Globus pallidus (tissue), 1 donor: ENCODE measurements around the gene ARHGAP12.
"Not testable (repeated sequence)": the region's sequence is repeated elsewhere in the genome, so short reads cannot be mapped to it uniquely, and the experiment has no call there.

Experiments
- DNase-seq: peaks from one replicate; pipeline ENCODE4 v3.0.0-alpha.2; 2015; ENCODE audit warnings: low spot score

The ARHGAP12 gene

GRCh38 chr10:31768935-31769334, 159.7 kb downstream of the ARHGAP12 start:
- not testable (repeated sequence) for DNase-seq

GRCh38 chr10:31768467-31768866, 160.2 kb downstream of the ARHGAP12 start:
- no peak for DNase-seq

GRCh38 chr10:31765541-31765940, 163.1 kb downstream of the ARHGAP12 start:
- DNase-seq = no peak

- DNase-seq = no peak
Measured at GRCh38 chr10:31762316-31762715, 166.3 kb downstream of the ARHGAP12 start.

GRCh38 chr10:31761156-31761555, 167.5 kb downstream of the ARHGAP12 start:
- no peak for DNase-seq

- no peak for DNase-seq
Measured at GRCh38 chr10:31760674-31761081, 168.0 kb downstream of the ARHGAP12 start.

- peak; percentile 98 for DNase-seq
Measured at GRCh38 chr10:31759799-31760626, 168.6 kb downstream of the ARHGAP12 start.

- DNase-seq = peak; percentile 37
Measured at GRCh38 chr10:31759124-31759798, 169.4 kb downstream of the ARHGAP12 start.

- no peak for DNase-seq
Measured at GRCh38 chr10:31758495-31758894, 170.1 kb downstream of the ARHGAP12 start.

- no peak for DNase-seq
Measured at GRCh38 chr10:31757831-31758230, 170.8 kb downstream of the ARHGAP12 start.

GRCh38 chr10:31757386-31757791, 171.2 kb downstream of the ARHGAP12 start:
- peak; percentile 34 for DNase-seq

- no peak for DNase-seq
Measured at GRCh38 chr10:31756729-31757110, 171.9 kb downstream of the ARHGAP12 start.

- no peak for DNase-seq
Measured at GRCh38 chr10:31756101-31756728, 172.4 kb downstream of the ARHGAP12 start.
